Activated gamma-delta T cell treated with anti-CD3 and anti-CD28 coated beads, Interleukin-2, amount 50 U/mL, for 16 hours (primary cell): ENCODE results near the gene EFCAB6.

Experiments
- DNase-seq: peaks from one replicate; pipeline ENCODE4 v3.0.0-alpha.2; 2020; ENCODE audit warnings: low read depth

The EFCAB6 gene

DNA sequence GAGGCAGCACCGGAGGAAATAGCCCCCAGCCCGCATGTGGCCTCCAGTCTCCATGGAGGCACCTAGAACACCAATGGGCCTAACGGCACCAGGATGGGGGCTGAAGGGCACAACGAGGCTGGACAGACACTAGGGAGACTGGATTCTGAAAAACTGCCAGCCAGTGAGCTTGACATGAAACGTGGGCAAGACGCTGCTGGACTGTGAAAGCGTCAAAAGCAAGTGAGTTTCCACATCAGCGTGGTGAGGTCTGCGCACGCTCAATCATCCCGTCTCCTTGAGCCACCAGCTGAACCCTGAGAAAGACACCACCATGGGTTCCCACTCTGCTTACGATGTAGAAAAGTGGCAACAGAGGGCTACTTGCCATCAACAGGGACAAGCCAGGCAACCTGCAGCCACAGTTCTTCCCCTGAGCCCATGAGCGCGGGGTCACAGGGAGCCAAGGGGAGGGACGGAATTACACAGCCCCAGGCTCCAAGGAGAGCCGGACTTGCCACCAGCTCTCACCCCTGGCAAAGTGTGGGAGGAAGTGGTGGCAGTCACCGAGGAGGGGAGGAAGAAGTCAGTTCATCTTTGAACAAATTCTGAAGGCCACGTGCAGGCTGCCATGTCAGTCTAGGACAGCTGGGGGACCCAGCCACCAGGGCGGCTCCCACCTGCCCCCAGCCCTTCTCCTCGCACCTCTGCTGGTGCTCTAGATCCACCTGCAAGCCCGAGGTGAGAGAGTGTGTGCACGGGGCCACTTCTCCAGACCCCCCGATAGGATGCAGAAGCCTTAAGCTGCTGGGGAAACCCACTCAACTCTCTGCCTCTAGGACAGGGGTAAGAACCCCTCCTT is 269.2 kb downstream of the EFCAB6 start:
- DNase-seq: no peak

GRCh38 chr22:43541462-43542407 is 270.4 kb downstream of the EFCAB6 start:
- no peak for DNase-seq

DNA sequence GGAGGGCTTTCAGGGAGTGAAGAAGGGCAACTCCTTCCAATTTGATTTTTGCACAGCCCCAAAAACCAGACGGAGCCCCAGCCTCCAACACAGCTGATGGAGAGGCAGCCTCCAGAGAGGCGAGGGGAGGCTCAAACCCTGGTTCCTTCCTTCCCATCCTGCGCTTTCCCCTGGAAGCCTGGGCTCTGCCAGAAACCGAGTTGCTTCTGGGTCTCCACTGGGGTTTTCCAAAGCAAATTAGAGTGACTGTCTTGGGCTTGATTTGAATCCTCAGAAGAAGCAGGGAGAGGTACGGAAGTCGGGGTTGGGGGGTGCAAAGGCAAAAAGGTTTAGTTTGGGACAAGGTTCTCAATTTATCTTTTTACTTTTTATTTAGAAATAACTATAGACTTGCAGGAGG is 271.1 kb downstream of the EFCAB6 start:
- no peak for DNase-seq

DNA sequence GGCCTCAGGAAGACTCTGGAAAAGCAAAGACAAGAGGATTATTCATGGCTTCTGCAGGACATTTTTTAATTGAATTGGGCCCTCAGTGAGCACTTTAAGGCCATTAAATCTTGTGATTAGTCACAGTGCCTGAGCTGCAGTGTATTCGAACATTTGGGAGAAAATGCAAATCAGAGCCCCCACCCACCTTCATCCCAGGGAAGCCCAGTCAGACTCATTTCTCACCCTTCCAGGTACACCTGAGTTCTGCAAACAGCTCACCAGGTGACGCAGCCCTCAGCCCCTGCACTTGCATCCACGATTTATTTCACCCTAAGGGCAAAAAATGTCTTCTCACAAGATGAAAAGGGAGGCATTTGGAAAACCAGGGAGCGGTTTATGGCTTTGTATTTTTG is 271.6 kb downstream of the EFCAB6 start:
- no peak for DNase-seq

DNA sequence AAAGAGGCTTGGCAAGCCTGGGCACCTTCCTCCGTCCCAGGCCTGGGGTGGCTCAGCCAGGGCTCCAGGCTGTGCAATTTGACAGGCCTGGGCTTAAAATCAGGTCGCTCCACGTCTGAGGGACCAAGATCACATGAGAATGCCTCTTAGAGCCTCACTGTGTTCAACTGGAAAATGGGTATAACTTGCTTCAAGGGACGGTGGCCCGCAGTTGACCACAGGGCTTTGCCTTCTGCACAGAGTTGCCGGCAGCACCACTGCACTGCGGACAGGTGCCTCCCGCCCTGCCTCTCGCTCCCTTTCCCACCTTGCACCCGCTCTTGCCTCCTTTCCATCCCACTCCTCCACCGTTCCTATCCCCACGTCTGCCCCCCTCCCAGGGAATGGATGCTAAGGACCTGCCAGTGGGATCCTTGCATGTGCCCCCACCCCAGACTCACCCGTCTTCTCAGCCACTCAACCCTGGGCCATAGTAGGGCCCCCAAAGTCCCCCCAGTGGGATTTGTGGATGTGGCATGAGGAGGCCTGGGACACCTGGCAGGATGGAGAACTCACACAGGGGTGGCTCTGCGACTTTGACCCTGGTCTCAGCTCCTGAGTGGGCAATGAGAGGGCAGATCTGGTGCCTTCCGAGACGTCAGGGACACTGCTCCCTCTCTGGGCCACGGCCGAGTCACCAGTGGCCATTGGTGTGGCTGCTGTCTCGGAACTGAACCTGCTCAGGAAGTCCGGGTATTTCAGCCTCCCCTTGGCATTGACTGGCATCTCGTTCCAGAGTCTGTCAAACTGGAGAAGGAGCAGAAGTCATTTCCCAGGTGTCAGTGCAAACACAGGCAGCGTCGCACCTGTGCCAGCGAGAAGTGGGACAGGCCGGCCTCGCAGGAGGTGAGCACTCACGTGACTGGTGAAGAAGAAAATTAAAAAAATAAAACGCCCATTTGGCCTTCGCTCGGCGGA is 272.3 kb downstream of the EFCAB6 start:
- no peak for DNase-seq

DNA sequence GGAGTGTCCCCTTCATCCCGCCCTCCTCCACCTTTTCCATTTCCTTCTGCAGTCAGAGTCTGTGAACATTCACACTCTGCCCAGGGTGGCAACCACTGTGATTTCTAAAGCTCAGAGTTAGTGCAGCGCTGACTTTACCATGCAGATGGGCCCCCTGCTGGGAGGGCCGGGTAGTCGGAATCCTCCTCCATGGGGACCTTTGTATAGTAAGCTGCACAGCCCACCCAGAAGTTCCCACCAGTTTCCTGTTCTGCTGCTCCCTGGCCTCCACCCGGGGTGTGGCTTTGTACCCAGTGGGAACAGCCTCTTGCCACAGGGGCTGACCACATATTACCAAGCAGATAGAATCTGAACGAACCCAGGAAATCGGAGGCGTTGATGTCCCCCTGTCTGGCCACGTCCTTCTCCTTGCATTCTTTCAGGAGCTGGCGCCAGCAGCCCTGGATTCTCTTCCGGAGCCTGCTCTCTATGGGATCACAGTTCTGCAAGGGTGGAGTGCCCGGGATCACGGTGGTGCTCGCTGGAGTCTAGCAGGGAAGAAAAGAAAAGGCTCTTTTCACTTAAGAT is 275.0 kb downstream of the EFCAB6 start:
- DNase-seq: no peak

GRCh38 chr22:43535741-43536140 is 276.4 kb downstream of the EFCAB6 start:
- no peak for DNase-seq

GRCh38 chr22:43535336-43535735 is 276.8 kb downstream of the EFCAB6 start:
- no peak for DNase-seq

DNA sequence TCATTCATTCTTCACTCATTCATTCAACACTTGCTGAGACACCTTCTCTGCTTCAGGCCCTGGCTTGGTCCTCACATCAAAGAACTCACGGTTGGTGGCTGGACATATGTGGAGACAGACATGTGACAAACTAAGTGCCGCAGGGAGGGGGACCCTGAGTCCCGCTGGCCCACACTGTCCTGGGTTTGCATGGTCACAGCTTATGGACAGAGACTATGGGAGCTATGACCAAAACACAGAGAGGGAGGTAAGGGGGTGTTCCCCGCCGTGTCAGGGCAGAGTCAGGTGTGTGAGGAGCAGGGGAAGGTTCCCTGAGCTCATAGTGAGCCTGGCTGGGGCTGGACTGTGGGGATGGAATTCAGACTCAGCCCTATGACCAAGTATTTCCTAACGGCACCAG is 277.2 kb downstream of the EFCAB6 start:
- DNase-seq: no peak

DNA sequence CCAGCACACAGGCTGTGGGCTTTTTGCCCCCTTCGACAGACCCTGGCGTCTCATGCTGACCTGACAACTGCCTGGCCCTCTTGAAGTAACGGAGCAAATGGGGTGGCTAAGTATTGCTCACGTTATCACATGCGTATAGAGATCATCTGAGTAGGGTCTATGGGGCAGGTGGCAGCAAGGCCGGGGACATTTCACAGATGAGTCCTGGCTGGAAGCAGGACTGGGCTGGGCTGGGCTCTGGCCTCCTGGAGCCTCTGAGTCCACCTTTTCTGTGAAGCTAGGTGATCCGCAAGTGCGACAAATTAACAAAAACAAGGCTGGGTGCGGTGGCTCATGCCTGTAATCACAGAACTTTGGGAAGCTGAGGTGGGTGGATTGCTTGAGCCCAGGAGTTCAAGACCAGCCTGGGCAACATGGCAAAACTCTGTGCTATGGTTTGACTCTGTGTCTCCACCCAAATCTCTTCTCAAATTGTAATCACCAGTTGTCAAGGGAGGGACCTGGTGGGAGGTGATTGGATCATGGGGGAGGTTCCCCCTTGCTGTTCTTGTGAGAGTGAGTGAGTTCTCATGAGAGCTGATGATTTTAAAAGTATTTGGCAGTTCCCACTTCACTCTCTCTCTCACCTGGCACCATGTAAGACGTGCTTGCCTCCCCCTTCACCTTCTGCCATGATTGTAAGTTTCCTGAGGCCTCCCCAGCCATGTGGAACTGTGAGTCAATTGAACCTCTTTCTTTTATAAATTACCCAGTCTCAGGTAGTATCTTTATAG is 278.3 kb downstream of the EFCAB6 start:
- DNase-seq: no peak

- no peak for DNase-seq
Measured at GRCh38 chr22:43533156-43533530, 279.0 kb downstream of the EFCAB6 start.

DNA sequence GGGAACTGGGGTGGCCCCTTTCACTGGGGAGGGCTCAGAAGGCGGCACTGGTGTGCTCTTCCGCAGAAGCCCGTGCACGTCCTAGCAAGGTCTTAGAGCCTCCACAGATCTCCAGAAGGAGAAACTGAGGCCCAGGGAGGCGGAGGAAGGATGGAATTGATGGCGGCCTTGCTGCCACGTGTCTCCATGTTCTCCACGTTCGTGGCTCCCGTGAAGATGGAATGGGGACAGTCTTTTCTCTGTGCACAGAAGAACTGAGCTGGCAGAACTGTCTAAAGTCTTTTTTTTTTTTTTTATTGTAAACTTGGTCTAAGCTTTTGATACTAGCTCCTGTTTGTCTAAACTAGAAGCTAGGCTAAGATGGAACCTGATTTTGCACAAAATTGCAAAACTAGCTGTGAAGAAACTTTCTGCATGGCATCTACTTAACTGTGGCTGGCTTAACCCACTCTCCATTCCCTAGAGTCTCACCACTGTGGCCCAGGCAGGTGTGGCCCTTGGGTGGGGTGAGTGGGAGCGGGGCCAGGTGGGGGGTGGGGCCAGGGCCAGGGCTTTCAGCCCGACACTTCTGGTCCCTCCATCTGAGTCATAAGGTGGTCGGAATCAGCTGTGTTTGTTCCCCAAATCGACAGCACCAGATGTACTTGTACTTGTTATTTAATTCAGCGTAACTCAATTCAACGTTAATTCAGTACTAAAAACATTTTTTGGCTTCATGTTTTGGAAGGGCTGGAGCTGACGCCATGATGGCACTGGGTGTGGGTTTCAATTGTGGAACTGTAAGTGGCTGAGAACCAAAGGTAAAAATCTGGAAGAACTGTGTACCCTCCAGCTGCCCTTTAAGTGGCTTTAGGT is 279.6 kb downstream of the EFCAB6 start:
- no peak for DNase-seq

GRCh38 chr22:43531651-43532050 is 280.5 kb downstream of the EFCAB6 start:
- no peak for DNase-seq

GRCh38 chr22:43530349-43531201 is 281.5 kb downstream of the EFCAB6 start:
- no peak for DNase-seq

GRCh38 chr22:43529934-43530333 is 282.2 kb downstream of the EFCAB6 start:
- no peak for DNase-seq

- DNase-seq: no peak
Measured at GRCh38 chr22:43529461-43529860, 282.6 kb downstream of the EFCAB6 start.

DNA sequence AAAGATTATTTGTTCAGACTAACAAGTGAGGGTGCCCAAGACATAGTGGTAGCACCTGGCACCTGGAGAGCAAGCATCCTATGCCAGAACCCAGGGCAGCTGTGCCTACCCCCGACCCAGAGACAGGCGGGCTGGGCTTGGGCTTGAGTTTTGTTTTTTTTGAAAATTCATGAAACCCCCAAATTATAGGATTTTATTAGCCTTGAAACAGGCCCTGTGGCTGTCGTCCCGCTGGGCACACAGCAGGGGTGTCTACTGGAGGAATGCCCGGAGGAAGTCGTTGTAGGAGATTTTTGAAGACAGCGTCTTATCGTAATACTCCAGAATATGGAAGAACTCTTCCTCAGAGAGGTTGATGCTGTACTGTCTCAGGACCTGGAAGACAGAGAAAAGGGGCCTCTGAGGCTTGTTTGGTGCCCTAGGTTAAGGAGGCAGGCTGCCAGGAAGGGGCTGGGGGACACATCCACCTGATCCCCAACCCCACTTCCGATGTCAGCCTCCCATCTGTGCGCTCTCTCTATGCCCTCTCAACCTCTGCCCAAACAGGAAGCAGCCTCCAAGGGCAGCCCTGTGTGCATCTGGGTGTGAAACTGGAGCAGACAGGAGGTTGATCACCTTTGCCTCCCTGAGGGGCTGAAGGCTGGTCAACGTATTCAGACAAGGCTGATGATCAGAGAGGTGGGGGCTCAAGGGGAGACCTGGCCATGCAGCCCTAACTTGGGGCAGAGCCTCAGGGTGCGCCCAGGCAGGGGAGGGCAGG is 283.3 kb downstream of the EFCAB6 start:
- DNase-seq: no peak

- DNase-seq: no peak
Measured at GRCh38 chr22:43526946-43527345, 285.2 kb downstream of the EFCAB6 start.
